Activated T-helper 1 cell treated with anti-CD3 and anti-CD28 coated beads, Interleukin-12 subunit alpha, Interleukin-12 subunit beta, Interleukin-2, Interleukin-4 antibody, amounts not matched to agents 30 ng/mL and 10 ng/mL and 1 ng/mL, durations not matched to agents 14 hours and 24 hours and 36 hours (primary cell): ENCODE measurements around the gene TCF7L2. TPM values are rescaled to one million over a fixed set of nuclear protein-coding genes. Genes with fewer than 3 reads are reported as not detected.

ENCODE experiments used
- DNase-seq: peaks from one replicate; pipeline ENCODE4 v3.0.0; 2021; ENCODE audit warnings: low spot score
- H3K27ac Mint-ChIP-seq: one replicate; pipeline ENCODE4 v1.8.0; 2021; ENCODE audit warnings: mild to moderate bottlenecking, mixed read lengths
- H3K27me3 Mint-ChIP-seq: one replicate; pipeline ENCODE4 v1.8.0; 2022; ENCODE audit warnings: mild to moderate bottlenecking, moderate library complexity, mixed read lengths; ENCODE audit not compliant: insufficient read depth
- H3K36me3 Mint-ChIP-seq: one replicate; pipeline ENCODE4 v1.8.0; 2021; ENCODE audit warnings: low read depth, mixed read lengths
- H3K4me1 Mint-ChIP-seq: one replicate; pipeline ENCODE4 v1.8.0; 2021; ENCODE audit warnings: low read depth, mixed read lengths
- H3K4me3 Mint-ChIP-seq: one replicate; pipeline ENCODE4 v1.8.0; 2021; ENCODE audit warnings: mild to moderate bottlenecking, moderate library complexity, mixed read lengths
- H3K9me3 Mint-ChIP-seq: one replicate; pipeline ENCODE4 v1.8.0; 2021; ENCODE audit warnings: mixed read lengths
- intact Hi-C: fragments of 100-400 bp; cut with micrococcal nuclease; formaldehyde crosslinking; loops from one replicate; pipeline ENCODE4 v1.15.1; 2024
- total RNA-seq: library from RNA; stranded (reverse); gene quantifications from 2 replicates; pipeline ENCODE4 v1.2.3, GENCODE V29; 2022

The TCF7L2 gene
- total RNA-seq, 1 donor from 2014 or later: 0.36 TPM

- Mint-ChIP-seq H3K27me3 (peaks cover 2% of the 10 kb centered on the region), H3K36me3 (no peaks in the 10 kb centered on the region), H3K4me1 (no peaks in the 10 kb centered on the region), H3K27ac (no peak overlapping the region), H3K4me3 (no peak overlapping the region), H3K9me3 (no peaks in the 10 kb centered on the region)
- no peak for DNase-seq
- intact Hi-C loops: no loop called here
Observed at GRCh38 chr10:113175176-113175575, 225.1 kb downstream of the TCF7L2 start.

GRCh38 chr10:113175756-113176651, 226.0 kb downstream of the TCF7L2 start:
- H3K36me3 Mint-ChIP-seq: no peaks in the 10 kb centered on the region
- no peak overlapping the region for H3K27ac Mint-ChIP-seq
- H3K27me3 Mint-ChIP-seq: no peaks in the 10 kb centered on the region
- H3K4me3 Mint-ChIP-seq: no peak overlapping the region
- no peaks in the 10 kb centered on the region for H3K4me1 Mint-ChIP-seq
- no peaks in the 10 kb centered on the region for H3K9me3 Mint-ChIP-seq
- intact Hi-C loops: no loop called here
- no peak for DNase-seq

- Mint-ChIP-seq H3K27me3 (no peaks in the 10 kb centered on the region), H3K36me3 (no peaks in the 10 kb centered on the region), H3K9me3 (no peaks in the 10 kb centered on the region), H3K27ac (no peak overlapping the region), H3K4me1 (no peaks in the 10 kb centered on the region), H3K4me3 (no peak overlapping the region)
- no peak for DNase-seq
- intact Hi-C loops: no loop called here
Observed at GRCh38 chr10:113176652-113177155, 226.7 kb downstream of the TCF7L2 start.

- Mint-ChIP-seq H3K27ac (no peak overlapping the region), H3K4me3 (no peak overlapping the region), H3K36me3 (no peaks in the 10 kb centered on the region), H3K9me3 (no peaks in the 10 kb centered on the region), H3K27me3 (no peaks in the 10 kb centered on the region), H3K4me1 (no peaks in the 10 kb centered on the region)
- intact Hi-C loops: no loop called here
- DNase-seq: no peak
Observed at GRCh38 chr10:113177156-113177935, 227.3 kb downstream of the TCF7L2 start.

- DNase-seq: no peak
- Mint-ChIP-seq H3K4me1 (no peaks in the 10 kb centered on the region), H3K36me3 (no peaks in the 10 kb centered on the region), H3K9me3 (no peaks in the 10 kb centered on the region), H3K27ac (no peak overlapping the region), H3K27me3 (no peaks in the 10 kb centered on the region), H3K4me3 (no peak overlapping the region)
- intact Hi-C loops: no loop called here
Observed at GRCh38 chr10:113177936-113178335, 227.9 kb downstream of the TCF7L2 start.

GRCh38 chr10:113178771-113179170, 228.7 kb downstream of the TCF7L2 start:
- DNase-seq: no peak
- no peaks in the 10 kb centered on the region for H3K9me3 Mint-ChIP-seq
- H3K27ac Mint-ChIP-seq: no peak overlapping the region
- H3K4me3 Mint-ChIP-seq: no peak overlapping the region
- H3K36me3 Mint-ChIP-seq: no peaks in the 10 kb centered on the region
- intact Hi-C loops: no loop called here
- H3K27me3 Mint-ChIP-seq: no peaks in the 10 kb centered on the region
- H3K4me1 Mint-ChIP-seq: no peaks in the 10 kb centered on the region

GRCh38 chr10:113179265-113179664, 229.2 kb downstream of the TCF7L2 start:
- Mint-ChIP-seq H3K9me3 (no peaks in the 10 kb centered on the region), H3K36me3 (no peaks in the 10 kb centered on the region), H3K4me3 (no peak overlapping the region), H3K27me3 (no peaks in the 10 kb centered on the region), H3K4me1 (no peaks in the 10 kb centered on the region), H3K27ac (no peak overlapping the region)
- intact Hi-C loops: no loop called here
- DNase-seq: no peak

GRCh38 chr10:113179966-113180365, 229.9 kb downstream of the TCF7L2 start:
- Mint-ChIP-seq H3K4me1 (no peaks in the 10 kb centered on the region), H3K27me3 (no peaks in the 10 kb centered on the region), H3K27ac (no peak overlapping the region), H3K36me3 (no peaks in the 10 kb centered on the region), H3K9me3 (no peaks in the 10 kb centered on the region), H3K4me3 (no peak overlapping the region)
- intact Hi-C loops: no loop called here
- DNase-seq: no peak

GRCh38 chr10:113180401-113181154, 230.5 kb downstream of the TCF7L2 start:
- Mint-ChIP-seq H3K4me3 (no peak overlapping the region), H3K9me3 (no peaks in the 10 kb centered on the region), H3K27me3 (no peaks in the 10 kb centered on the region), H3K4me1 (no peaks in the 10 kb centered on the region), H3K36me3 (no peaks in the 10 kb centered on the region), H3K27ac (no peak overlapping the region)
- intact Hi-C loops: no loop called here
- no peak for DNase-seq

GRCh38 chr10:113182154-113182553, 232.1 kb downstream of the TCF7L2 start:
- Mint-ChIP-seq H3K4me3 (no peak overlapping the region), H3K27ac (no peak overlapping the region), H3K4me1 (no peaks in the 10 kb centered on the region), H3K9me3 (no peaks in the 10 kb centered on the region), H3K36me3 (no peaks in the 10 kb centered on the region), H3K27me3 (no peaks in the 10 kb centered on the region)
- no peak for DNase-seq
- intact Hi-C loops: no loop called here

- Mint-ChIP-seq H3K9me3 (no peaks in the 10 kb centered on the region), H3K27ac (no peak overlapping the region), H3K4me1 (no peaks in the 10 kb centered on the region), H3K36me3 (no peaks in the 10 kb centered on the region), H3K4me3 (no peak overlapping the region), H3K27me3 (no peaks in the 10 kb centered on the region)
- intact Hi-C loops: no loop called here
- DNase-seq: no peak
Observed at GRCh38 chr10:113183573-113183972, 233.5 kb downstream of the TCF7L2 start.

- Mint-ChIP-seq H3K9me3 (peaks cover 6% of the 10 kb centered on the region), H3K27ac (no peak overlapping the region), H3K4me1 (no peaks in the 10 kb centered on the region), H3K36me3 (no peaks in the 10 kb centered on the region), H3K4me3 (no peak overlapping the region), H3K27me3 (no peaks in the 10 kb centered on the region)
- no peak for DNase-seq
- intact Hi-C loops: no loop called here
Observed at GRCh38 chr10:113187063-113187777, 237.2 kb downstream of the TCF7L2 start.
